Stimulated activated CD4-positive, alpha-beta T cell treated with anti-CD3 and anti-CD28 coated beads, Interleukin-4, amount 100 ng/mL, for 4 hours (primary cell): ENCODE measurements around the gene PAF1.

Experiments used
- DNase-seq, 2 experiments: peaks; one replicate each; pipeline ENCODE4 v3.0.0-alpha.2; 2020

PAF1 gene

GRCh38 chr19:39405261-39405957 is 14.5 kb upstream of the PAF1 start:
- DNase-seq, result peak in 1 of 2 experiments; percentile 12

DNA sequence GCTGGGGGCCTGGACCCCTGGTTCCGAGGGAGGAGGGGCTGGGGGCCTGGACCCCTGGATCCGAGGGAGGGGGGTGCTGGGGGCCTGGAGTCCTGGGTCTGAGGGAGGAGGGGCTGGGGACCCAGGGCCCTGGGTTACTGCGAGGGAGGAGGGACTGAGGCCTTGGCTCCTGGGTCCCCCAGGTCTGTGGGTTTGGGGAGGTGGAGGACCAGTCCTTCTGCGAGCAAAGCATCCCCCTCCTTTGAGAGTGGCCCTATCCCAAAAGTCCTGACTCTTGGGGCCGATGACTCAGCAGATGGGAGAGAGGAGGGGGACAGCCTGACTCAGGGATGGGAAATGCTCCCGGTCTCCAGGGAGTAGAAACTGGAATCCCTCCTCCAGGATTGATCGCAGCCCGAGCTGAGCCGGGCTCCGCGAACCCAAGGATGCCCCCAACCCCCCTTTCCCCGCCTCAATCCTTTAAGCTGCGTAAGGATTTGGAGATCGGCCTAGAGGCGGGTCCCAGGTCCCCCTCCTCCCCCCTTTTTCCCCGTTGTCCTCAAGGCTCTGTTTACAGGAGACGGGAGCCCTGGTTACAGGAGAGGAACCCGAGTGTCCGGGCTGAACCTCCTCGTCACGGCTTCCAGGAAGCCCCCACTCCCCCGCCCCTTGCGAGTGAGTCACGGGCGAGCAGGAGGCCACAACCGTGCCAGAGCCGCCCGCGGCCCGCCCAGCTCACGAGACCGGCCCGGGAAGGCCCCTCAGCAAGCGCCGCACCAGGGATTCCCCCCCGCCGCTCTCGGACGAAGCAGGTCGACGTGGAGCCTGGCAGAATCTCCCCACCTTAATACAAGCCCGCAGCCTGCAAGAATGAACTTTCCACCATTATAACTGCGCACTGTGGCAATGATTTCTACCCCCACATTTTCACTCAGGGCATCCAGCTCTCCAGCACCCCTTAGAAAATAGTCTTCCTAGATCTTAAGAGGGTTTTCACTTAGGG is 12.7 kb upstream of the PAF1 start:
- peak; percentile 96 for DNase-seq

DNA sequence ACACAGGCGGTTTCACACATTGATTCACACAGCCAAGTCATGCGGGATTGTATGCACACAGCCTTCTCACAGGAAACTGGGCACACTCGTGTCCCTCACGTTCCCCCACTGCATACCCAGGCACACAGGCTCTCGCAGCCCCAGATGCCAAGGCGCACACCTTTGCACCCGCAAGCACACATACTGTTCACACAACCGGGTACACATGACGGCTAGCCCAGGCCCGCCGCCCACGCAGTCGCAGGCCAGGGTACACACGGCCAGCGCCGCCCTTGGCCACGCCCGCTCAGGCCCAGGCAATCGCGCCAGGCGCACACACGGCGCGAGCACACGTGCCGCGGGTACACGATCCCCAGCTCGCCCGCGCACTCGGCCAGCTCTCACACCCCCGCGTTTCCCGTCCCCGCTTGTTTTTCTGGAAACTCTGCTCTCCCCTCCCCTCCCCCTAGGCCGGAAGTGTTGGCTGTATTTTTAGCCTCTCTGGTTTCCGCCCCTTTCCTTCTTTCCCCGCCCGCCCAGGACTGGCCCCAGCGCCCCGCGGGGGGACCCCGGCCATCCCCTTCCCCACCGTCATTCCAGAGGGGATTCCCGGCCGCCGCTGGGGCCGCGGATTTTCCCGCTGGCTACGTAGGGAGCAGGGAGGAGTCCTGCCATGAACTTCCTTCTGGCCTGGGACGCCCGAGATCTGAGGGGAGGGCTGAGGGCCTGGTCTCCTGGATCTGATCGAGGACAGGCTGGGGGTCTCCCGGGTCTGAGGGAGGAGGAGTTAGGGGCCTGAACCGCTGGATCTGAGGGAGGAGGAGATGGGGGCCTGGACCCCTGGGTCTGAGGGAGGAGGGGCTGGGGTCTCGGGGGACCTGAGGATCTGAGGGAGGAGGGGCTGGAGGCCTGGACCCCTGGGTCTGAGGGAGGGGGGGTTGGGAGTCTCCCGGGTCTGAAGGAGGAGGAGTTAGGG is 11.7 kb upstream of the PAF1 start:
- DNase-seq, result peak; percentile 79 to 84

DNA sequence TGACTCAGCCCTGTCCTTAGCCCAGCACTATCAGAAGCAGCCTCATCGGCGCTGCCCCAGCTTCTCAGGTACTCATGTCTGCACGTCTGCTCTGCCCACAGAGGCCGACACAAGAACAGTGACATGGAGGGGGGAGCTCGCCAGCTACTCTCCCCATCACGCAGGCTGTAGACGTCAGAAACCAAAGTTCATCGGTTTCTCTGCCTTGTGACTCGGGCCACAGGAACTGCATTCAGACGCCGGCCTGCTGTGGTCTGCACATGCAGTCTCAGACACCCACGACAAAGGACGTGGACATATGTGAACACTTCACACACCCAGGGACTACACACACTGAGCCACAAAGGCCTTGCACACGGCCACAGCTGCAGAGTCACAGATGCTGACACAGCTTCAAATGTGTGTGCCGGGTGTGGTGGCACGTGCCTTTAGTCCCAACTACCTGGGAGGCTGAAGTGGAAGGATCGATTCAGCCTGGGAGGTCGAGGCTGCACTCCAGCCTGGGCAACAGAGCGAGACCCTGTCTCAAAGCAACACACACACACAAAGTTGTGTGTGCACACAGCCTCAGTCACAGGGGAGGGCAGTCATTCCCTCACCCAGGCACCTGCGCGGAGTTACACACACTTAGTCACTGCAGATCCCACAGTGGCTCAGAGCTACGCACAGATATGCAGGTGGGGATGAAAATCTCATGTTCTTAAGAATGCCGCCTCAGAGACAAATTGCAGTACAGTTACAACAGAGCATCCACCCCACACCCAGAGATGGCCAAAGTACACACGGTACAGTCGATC is 10.8 kb upstream of the PAF1 start:
- DNase-seq, result peak; percentile 61 to 79

DNA sequence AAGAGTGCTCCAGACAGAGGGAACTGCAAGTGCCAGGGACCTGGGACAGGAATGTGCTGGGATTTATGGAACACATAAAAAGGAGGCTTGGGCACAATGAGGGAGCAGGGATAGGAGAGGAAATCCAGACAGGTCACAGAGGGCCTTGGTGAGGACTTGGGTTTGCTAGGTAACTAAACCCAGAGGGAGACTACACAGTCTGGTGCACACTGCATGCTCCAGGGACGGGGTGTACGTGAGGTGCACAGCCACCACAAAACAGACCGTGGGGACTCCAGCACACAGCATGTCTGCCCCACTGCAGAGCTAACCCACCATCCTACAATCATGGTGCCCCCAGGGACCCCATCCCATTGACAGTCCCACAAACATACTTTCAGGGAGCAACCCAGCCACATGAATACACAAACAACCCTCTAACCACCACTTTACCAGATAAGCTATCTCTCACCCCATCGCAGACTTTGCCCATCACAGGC is 10.2 kb upstream of the PAF1 start:
- no peak for DNase-seq

DNA sequence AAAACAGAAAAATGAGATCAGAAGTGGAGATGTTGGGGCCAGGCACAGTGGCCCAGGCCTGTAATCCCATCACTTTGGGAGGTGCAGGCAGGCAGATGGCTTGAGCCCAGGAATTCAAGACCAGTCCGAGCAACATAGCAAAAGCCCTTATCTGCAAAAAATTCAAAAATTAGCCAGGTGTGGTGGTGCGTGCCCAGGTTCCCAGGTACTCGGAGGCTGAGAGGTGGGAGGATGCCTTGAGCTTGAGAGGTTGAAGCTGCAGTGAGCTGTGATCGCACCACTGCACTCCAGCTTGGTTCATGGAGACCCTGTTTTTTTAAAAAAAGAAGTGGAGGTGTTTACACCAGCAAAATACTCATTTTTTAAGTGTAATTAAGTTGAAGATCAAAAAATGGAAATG is 9.2 kb upstream of the PAF1 start:
- no peak for DNase-seq

DNA sequence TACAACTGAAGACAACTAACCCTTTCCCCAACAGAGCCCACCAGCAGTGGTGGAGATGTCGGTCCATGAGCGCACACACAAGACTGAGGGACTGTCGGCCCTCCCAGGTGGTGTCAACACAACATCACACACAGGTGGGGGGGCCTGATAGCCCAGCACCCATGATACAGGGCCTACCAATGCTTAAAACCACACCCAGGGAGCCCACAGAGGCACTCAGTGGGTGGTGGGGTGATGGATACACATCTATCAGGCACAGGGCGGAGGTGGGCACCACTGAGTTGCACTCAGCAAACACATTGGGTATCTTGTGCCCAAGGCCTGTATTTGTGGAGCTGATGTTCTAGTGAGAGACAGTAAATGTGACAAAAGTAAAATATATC is 8.8 kb upstream of the PAF1 start:
- DNase-seq, result no peak

- peak; percentile 37 to 52 for DNase-seq
Observed at GRCh38 chr19:39398297-39398864, 7.5 kb upstream of the PAF1 start.

- peak; percentile 91 to 96 for DNase-seq
Observed at GRCh38 chr19:39397360-39398296, 6.7 kb upstream of the PAF1 start.

DNA sequence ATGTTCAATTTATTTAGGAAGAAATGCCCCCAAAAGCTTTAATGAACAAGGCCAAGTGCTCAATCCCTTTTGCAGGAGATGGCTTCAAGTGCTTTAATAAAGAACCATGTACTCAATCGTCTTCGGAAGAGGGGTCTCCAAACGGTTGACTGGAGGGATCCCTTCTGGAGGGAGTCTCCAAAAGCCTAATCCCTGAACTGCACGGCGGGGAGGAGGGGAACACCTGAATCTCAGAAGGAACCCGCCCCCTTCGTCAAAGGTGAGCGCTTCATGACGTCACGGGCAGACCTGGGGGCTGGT is 505 bp downstream of the PAF1 start:
- DNase-seq, result peak in 1 of 2 experiments; percentile 85

DNA sequence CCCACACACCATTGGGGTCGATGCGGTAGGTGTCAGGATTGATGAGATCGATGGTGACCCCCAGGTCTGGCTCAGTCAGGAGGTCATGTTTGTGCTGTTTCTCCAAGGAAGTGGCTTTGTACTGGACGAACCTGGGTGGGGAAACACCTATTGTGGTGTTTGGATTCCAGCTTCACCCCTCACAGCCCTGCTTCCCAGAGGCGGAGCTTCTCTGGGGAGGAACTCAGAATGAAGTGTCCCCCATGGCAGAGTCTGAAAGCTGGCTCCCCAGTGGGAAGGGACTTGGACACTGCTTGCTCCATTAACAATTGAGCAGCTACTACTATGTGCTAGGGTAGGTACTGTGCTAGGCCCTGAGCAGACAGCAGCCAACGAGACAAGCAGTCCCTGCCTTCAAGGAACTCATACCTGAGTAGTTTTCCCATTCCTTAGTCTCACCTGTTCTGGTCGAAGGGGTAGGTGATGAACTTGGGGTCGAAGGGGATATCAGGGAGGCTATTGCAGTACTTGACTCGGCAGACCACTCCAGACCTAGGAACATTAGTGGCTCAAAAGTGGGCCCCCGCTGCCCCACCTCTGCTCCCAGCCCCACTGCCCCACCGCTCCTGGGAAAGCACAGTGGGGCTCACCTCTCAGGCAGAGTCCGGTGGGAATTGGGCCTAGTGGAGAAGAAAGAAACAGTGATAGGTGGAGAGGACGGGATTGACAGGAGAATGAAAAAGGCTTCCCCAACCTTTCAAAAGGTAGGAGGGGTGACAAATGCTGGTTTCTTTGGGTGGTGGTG is 1.1 kb downstream of the PAF1 start:
- no peak for DNase-seq

GRCh38 chr19:39388657-39389056 is 2.2 kb downstream of the PAF1 start:
- DNase-seq, result no peak

DNA sequence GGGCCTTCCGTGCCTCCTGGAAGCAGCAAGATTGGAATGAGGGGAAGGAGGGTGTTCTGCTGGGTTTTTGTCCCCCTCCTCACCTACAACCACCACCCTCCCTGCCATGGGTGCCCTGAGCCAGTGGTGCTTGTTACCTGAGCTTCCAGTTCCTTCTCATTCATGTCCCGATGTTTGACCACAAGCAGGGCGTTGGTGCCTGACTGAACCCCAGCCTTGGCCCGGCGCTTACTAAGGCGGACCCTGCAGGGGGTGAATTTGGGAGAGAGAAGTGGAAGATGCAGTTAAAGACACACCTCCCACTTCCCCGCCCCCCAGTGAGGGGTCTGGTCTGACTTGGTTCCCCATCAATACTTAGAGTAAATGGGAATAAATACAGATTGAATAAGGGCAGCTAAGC is 4.3 kb downstream of the PAF1 start:
- no peak for DNase-seq

DNA sequence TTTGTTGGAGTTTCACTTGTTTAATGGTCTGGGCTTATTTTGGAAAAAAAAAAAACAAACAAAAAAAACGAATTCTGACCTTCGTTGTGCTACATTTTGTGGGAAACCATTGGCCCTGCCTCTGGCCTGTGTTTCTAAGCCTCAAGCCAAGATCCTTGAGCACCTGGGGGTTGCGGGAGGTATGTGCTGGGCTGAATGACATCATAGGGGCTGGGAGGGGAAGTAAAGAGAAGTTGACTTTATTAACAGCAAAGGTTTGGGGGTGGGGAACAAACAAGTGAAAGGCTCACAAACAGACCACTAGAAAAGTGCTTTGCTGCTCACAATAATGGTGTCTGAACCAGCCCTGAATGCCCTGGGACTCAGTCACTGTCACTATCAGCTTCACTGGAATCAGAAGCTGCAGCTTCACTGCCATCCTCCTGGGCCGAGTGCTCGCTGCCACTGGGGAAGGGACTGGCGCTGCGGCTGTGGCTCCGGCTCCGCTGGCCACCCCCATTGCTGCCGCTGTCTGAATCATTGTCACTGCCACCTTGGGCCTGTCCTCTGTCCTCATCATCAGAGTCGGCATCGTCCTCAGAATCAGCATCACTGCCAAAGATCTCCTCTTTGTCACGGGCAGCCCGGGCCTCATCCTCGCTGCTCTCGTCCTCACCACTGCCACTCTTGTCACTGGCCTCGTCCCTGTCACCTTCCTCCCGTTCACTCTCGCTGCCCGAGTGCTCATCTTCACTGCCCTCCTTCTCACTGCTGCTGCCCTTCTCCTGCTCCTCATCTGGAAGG is 5.1 kb downstream of the PAF1 start:
- no peak for DNase-seq

DNA sequence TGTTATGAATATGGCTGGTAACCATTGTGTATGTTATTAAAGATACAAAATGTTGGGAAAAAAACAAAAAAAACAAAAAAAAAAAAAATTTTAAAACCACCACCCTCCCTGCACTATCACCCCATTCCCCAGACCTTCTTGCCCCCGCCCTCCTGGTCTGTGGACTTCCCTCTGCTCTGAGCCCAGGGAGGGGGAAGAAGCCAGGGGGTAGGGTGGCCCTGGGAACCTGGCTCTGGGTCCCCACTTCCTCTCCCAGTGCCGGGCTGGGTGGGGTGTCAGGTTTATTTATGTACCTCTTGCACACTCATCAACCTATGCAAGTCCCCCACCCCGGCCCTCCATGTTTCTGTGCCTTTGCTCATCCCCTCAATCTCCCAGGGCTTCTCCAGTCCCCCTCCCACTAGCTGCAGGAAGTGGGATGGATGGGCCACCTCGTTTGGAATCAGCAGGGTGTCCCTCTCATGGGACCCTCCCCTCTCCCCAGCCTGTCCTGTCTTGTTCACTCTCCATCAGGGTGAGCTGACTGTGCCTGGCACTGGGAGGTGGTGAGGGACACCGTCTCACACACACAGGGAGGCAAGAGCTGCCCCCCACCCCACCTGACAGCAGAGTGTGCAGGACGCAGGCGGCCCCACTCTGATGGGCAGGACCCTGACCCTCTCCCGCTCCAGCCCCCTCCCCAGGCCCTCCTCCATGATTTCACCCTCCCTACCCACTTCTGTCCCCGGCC is 5.9 kb downstream of the PAF1 start:
- no peak for DNase-seq

- DNase-seq, result no peak
Observed at GRCh38 chr19:39382991-39383828, 7.7 kb downstream of the PAF1 start.
